ENCODE data around the gene EXOC3. TPM values are rescaled to one million over a fixed set of nuclear protein-coding genes. Genes with fewer than 3 reads are reported as not detected.

The EXOC3 gene
- total RNA-seq, 3 donors from 2014 or later (not counting 1 experiment from before 2014, with no cell fraction given), result 89.6 to 99.9 (median 96.3) TPM

DNA sequence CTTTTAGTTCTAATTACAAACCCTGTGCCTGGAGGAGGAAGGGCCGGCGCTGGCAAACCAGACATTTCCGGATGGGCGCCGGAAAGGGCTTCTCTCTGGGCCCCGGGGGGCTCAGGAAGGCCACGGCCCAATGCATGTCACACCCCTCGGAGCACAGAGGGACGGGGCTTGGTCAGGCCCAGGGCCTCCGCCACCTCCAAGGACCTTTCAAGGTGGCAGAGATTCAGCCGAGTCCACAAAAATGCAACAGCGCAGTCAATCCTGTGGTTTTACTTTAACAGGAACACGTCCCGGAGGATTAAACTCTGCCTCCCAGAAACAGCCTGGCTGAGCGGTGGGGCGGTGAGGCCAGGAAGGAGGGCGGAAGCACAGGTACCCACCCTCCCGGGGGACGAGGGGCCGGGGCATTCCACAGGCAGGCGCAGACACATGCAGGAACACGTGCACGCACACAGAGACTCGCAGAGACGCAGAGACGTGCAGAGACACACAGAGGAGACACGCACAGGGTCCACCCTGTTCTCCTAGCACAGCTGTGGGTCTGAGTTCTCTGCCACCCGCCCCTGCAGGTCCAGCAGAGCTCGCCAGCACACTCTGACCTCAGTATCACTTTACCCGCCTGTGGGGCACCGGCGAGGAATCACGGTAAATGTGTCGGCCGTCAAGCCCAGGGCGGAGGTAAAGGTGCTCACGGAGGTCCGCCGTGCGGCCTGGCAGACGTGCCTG lies 58.3 kb downstream of the EXOC3 start:
- Histone ChIP-seq H3K9me3 (ENCODE audit: control insufficient read depth, insufficient read depth, low read length) (no peaks in the 10 kb centered on the region), H3K27me3 (ENCODE audit: control insufficient read depth, insufficient read depth, low read length) (peaks cover 4% of the 10 kb centered on the region), H3K36me3 (ENCODE audit: control insufficient read depth, insufficient read depth, low read length) (no peaks in the 10 kb centered on the region), H3K27ac (ENCODE audit: low read length) (no peak overlapping the region), H3K4me1 (ENCODE audit: control insufficient read depth, insufficient read depth, low read length) (no peaks in the 10 kb centered on the region), H3K4me3 (ENCODE audit: low read length) (no peak overlapping the region)
- Mint-ChIP-seq H3K9me3 (no peaks in the 10 kb centered on the region), H3K4me3 (no peak overlapping the region), H3K36me3 (no peaks in the 10 kb centered on the region), H3K27me3 (ENCODE audit: low read depth in 2 of 2) (peaks cover 8 to 12% of the 10 kb centered on the region in 2 donors), H3K27ac (no peak overlapping the region), H3K4me1 (peaks cover 3 to 6% of the 10 kb centered on the region in 2 donors)
- intact Hi-C loops (cut with micrococcal nuclease), result no loop called here
- 73% methylated on average over 41 of the region's 41 CpGs for WGBS (ENCODE audit: insufficient coverage)
- TF ChIP-seq, protein P1, sequence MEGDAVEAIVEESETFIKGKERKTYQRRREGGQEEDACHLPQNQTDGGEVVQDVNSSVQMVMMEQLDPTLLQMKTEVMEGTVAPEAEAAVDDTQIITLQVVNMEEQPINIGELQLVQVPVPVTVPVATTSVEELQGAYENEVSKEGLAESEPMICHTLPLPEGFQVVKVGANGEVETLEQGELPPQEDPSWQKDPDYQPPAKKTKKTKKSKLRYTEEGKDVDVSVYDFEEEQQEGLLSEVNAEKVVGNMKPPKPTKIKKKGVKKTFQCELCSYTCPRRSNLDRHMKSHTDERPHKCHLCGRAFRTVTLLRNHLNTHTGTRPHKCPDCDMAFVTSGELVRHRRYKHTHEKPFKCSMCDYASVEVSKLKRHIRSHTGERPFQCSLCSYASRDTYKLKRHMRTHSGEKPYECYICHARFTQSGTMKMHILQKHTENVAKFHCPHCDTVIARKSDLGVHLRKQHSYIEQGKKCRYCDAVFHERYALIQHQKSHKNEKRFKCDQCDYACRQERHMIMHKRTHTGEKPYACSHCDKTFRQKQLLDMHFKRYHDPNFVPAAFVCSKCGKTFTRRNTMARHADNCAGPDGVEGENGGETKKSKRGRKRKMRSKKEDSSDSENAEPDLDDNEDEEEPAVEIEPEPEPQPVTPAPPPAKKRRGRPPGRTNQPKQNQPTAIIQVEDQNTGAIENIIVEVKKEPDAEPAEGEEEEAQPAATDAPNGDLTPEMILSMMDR (IDR thresholded peaks at IDR 0.05), result no peak
- ATAC-seq, result no peak
- DNase-seq, result no peak

DNA sequence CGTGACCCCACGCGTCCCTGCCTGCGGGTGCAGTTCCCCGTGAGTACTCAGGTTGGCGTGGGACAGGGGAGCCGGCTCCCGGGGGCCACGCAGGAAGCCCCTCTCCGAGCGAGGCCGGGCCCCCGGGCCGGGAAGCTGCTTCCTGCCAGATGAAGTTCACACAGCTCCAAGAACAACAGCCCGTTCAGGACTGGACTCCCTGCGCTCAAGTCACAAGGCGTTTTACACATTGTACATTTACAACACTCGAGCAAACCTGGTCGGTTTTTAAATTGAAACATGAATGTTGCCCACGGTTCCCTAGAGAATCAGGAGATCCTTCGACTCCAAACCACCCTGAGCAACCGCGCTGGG lies 58.8 kb downstream of the EXOC3 start:
- Mint-ChIP-seq H3K36me3 (no peaks in the 10 kb centered on the region), H3K9me3 (no peaks in the 10 kb centered on the region), H3K4me1 (peaks cover 3 to 6% of the 10 kb centered on the region in 2 donors), H3K27me3 (ENCODE audit: low read depth in 2 of 2) (peaks cover 8 to 12% of the 10 kb centered on the region in 2 donors), H3K27ac (no peak overlapping the region), H3K4me3 (no peak overlapping the region)
- H3K4me3 ChIP-seq (ENCODE audit: low read length), result no peak overlapping the region
- H3K4me1 ChIP-seq (ENCODE audit: control insufficient read depth, insufficient read depth, low read length), result no peaks in the 10 kb centered on the region
- ATAC-seq (no peak), DNase-seq (no peak)
- H3K27me3 ChIP-seq (ENCODE audit: control insufficient read depth, insufficient read depth, low read length), result peaks cover 4% of the 10 kb centered on the region
- WGBS (ENCODE audit: insufficient coverage), result 17% methylated on average over 23 of the region's 23 CpGs
- intact Hi-C loops (cut with micrococcal nuclease), result no loop called here
- TF ChIP-seq, protein P1 (IDR thresholded peaks at IDR 0.05), result no peak
- H3K36me3 ChIP-seq (ENCODE audit: control insufficient read depth, insufficient read depth, low read length), result no peaks in the 10 kb centered on the region
- no peaks in the 10 kb centered on the region for H3K9me3 ChIP-seq (ENCODE audit: control insufficient read depth, insufficient read depth, low read length)
- H3K27ac ChIP-seq (ENCODE audit: low read length), result no peak overlapping the region

DNA sequence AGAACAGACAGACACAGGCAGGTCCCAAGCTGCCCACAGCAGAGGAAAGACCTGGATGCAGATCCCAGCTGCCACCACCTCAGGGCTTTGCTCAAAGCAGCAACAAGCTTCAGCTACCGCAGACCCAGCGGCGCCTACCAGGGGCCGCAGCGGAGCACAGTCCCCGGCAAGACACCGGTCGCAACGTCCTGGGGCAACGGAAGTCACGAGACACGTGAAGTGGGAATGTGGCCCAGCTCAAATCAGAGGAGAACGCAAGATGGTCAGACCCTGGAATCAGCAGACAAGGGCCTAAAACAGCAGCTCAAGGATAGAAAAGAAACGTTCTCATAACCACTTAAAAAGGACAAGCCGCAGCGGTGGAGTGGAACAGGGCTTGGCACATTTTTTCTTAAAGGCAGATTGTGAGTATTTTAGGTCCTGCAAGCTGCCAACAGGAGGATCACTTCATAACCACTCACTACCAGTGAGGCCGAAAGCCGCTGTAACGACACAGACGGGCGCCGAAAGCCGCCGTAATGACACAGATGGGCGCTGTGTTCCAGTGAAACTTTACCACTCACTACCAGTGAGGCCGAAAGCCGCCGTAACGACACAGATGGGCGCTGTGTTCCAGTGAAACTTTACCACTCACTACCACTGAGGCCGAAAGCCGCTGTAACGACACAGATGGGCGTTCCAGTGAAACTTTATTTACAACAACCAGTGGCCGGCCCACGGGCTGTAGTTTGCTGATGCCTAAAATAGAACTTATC lies 59.5 kb downstream of the EXOC3 start:
- Mint-ChIP-seq H3K27me3 (ENCODE audit: low read depth in 2 of 2) (peaks cover 8 to 12% of the 10 kb centered on the region in 2 donors), H3K4me1 (peaks cover 3 to 6% of the 10 kb centered on the region in 2 donors), H3K36me3 (no peaks in the 10 kb centered on the region), H3K4me3 (no peak overlapping the region), H3K27ac (no peak overlapping the region), H3K9me3 (no peaks in the 10 kb centered on the region)
- no peak overlapping the region for H3K4me3 ChIP-seq (ENCODE audit: low read length)
- ATAC-seq (peak in 1 of 3 donors; percentile 42), DNase-seq (no peak)
- H3K4me1 ChIP-seq (ENCODE audit: control insufficient read depth, insufficient read depth, low read length), result no peaks in the 10 kb centered on the region
- intact Hi-C loops (cut with micrococcal nuclease), result no loop called here
- TF ChIP-seq, protein P1 (IDR thresholded peaks at IDR 0.05), result no peak
- no peaks in the 10 kb centered on the region for H3K9me3 ChIP-seq (ENCODE audit: control insufficient read depth, insufficient read depth, low read length)
- peaks cover 4% of the 10 kb centered on the region for H3K27me3 ChIP-seq (ENCODE audit: control insufficient read depth, insufficient read depth, low read length)
- 72% methylated on average over 36 of the region's 36 CpGs for WGBS (ENCODE audit: insufficient coverage)
- H3K36me3 ChIP-seq (ENCODE audit: control insufficient read depth, insufficient read depth, low read length), result no peaks in the 10 kb centered on the region
- H3K27ac ChIP-seq (ENCODE audit: low read length), result no peak overlapping the region

Data from natural killer cell (primary cell).